HG03135 (cell line): ENCODE measurements around the gene ADM5.
"Not testable (repeated sequence)": the region's sequence is repeated elsewhere in the genome, so short reads cannot be mapped to it uniquely, and the experiment has no call there.

ENCODE experiments used
- ATAC-seq: cut with Tn5 transposase; IDR thresholded peaks from one replicate; pipeline ENCODE4 v1.9.1; 2021; ENCODE audit warnings: mild to moderate bottlenecking, moderate library complexity; ENCODE audit not compliant: unreplicated experiment

The ADM5 gene

GRCh38 chr19:49699364-49699763, 10.0 kb downstream of the ADM5 start:
- ATAC-seq = no peak

- ATAC-seq = no peak
Observed at GRCh38 chr19:49700563-49700962, 11.2 kb downstream of the ADM5 start.

GRCh38 chr19:49701271-49701786, 11.9 kb downstream of the ADM5 start:
- ATAC-seq = no peak

- no peak for ATAC-seq
Observed at GRCh38 chr19:49704888-49705642, 15.7 kb downstream of the ADM5 start.

- ATAC-seq = no peak
Observed at GRCh38 chr19:49705919-49706318, 16.5 kb downstream of the ADM5 start.

GRCh38 chr19:49710372-49710951, 21.1 kb downstream of the ADM5 start:
- no peak for ATAC-seq

GRCh38 chr19:49712397-49712859, 23.0 kb downstream of the ADM5 start:
- no peak for ATAC-seq

- no peak for ATAC-seq
Observed at GRCh38 chr19:49713236-49713845, 23.9 kb downstream of the ADM5 start.

GRCh38 chr19:49716154-49716553, 26.8 kb downstream of the ADM5 start:
- ATAC-seq = no peak

- no peak for ATAC-seq
Observed at GRCh38 chr19:49718511-49718910, 29.1 kb downstream of the ADM5 start.

- no peak for ATAC-seq
Observed at GRCh38 chr19:49718991-49719390, 29.6 kb downstream of the ADM5 start.

- ATAC-seq = not testable (repeated sequence)
Observed at GRCh38 chr19:49719420-49719819, 30.0 kb downstream of the ADM5 start.

GRCh38 chr19:49727217-49728030, 38.0 kb downstream of the ADM5 start:
- no peak for ATAC-seq

GRCh38 chr19:49730166-49730565, 40.8 kb downstream of the ADM5 start:
- ATAC-seq = no peak

- ATAC-seq = no peak
Observed at GRCh38 chr19:49738268-49738667, 48.9 kb downstream of the ADM5 start.

- ATAC-seq = no peak
Observed at GRCh38 chr19:49739098-49739497, 49.7 kb downstream of the ADM5 start.

GRCh38 chr19:49739933-49740332, 50.5 kb downstream of the ADM5 start:
- no peak for ATAC-seq
